ENCODE measurements around the gene GRIA1. TPM values are rescaled to one million over a fixed set of nuclear protein-coding genes. Genes with fewer than 3 reads are reported as not detected.

Gene GRIA1
- total and polyA plus RNA-seq, 2 of the 13 experiments (the other 11 are each of a cell fraction or from before 2014, with no cell fraction given) = not detected

GRCh38 chr5:153671653-153672346 is 181.3 kb downstream of the GRIA1 start:
- no peaks in the 10 kb centered on the region for H4K20me1 ChIP-seq (ENCODE audit: insufficient read depth, low read length)
- in situ Hi-C loops (cut with HindIII; ENCODE audit: extremely low pct_ligation_motif_present, low pct_unique_long_range_greater_than_20kb) = no loop called here
- H3K4me1 ChIP-seq (ENCODE audit: insufficient read depth, low read length) = no peaks in the 10 kb centered on the region
- H3K4me2 ChIP-seq (ENCODE audit: low read depth, low read length) = no peak overlapping the region
- no peak overlapping the region for H3K27ac ChIP-seq (ENCODE audit: extremely low read length, insufficient read depth, low read length)
- H3K27me3 ChIP-seq (ENCODE audit: control insufficient read depth in 1 of 2, insufficient read depth in 2 of 2, low read length in 2 of 2) = no peaks in the 10 kb centered on the region
- ChIA-PET CTCF (ENCODE audit: low intra/inter-chr PET ratio, low total read pairs) (no interaction called here), POLR2A (no interaction called here)
- WGBS (ENCODE audit: low lambda C conversion rate) = 63% methylated on average over 2 of the region's 2 CpGs
- H3K79me2 ChIP-seq (ENCODE audit: insufficient read depth, low read length) = no peaks in the 10 kb centered on the region
- TF ChIP-seq, protein P1, sequence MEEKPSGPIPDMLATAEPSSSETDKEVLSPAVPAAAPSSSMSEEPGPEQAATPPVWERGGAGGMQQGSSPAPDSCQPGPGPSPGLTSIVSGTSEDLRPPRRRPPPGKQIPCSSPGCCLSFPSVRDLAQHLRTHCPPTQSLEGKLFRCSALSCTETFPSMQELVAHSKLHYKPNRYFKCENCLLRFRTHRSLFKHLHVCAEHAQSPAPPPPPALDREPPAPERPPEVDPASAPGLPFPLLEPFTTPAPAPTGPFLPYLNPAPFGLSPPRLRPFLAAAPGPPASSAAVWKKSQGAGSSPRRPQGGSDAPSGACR (CRISPR knock-in tag; IDR thresholded peaks at IDR 0.05) = no peak
- TF ChIP-seq POGZ (CRISPR knock-in tag; IDR thresholded peaks at IDR 0.05) (no peak), LCORL (IDR thresholded peaks at IDR 0.05) (no peak), LCORL (CRISPR knock-in tag; IDR thresholded peaks at IDR 0.05) (no peak), ZNF556 (CRISPR knock-in tag; IDR thresholded peaks at IDR 0.05; ENCODE audit: borderline replicate concordance) (no peak), ZNF7 (CRISPR knock-in tag; IDR thresholded peaks at IDR 0.05) (no peak)
- TF ChIP-seq, protein P2, sequence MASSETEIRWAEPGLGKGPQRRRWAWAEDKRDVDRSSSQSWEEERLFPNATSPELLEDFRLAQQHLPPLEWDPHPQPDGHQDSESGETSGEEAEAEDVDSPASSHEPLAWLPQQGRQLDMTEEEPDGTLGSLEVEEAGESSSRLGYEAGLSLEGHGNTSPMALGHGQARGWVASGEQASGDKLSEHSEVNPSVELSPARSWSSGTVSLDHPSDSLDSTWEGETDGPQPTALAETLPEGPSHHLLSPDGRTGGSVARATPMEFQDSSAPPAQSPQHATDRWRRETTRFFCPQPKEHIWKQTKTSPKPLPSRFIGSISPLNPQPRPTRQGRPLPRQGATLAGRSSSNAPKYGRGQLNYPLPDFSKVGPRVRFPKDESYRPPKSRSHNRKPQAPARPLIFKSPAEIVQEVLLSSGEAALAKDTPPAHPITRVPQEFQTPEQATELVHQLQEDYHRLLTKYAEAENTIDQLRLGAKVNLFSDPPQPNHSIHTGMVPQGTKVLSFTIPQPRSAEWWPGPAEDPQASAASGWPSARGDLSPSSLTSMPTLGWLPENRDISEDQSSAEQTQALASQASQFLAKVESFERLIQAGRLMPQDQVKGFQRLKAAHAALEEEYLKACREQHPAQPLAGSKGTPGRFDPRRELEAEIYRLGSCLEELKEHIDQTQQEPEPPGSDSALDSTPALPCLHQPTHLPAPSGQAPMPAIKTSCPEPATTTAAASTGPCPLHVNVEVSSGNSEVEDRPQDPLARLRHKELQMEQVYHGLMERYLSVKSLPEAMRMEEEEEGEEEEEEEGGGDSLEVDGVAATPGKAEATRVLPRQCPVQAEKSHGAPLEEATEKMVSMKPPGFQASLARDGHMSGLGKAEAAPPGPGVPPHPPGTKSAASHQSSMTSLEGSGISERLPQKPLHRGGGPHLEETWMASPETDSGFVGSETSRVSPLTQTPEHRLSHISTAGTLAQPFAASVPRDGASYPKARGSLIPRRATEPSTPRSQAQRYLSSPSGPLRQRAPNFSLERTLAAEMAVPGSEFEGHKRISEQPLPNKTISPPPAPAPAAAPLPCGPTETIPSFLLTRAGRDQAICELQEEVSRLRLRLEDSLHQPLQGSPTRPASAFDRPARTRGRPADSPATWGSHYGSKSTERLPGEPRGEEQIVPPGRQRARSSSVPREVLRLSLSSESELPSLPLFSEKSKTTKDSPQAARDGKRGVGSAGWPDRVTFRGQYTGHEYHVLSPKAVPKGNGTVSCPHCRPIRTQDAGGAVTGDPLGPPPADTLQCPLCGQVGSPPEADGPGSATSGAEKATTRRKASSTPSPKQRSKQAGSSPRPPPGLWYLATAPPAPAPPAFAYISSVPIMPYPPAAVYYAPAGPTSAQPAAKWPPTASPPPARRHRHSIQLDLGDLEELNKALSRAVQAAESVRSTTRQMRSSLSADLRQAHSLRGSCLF (CRISPR knock-in tag; IDR thresholded peaks at IDR 0.05; ENCODE audit: borderline replicate concordance) = no peak
- DNase-seq (ENCODE audit: low spot score) (no peak), ATAC-seq (no peak), FAIRE-seq (no peak)
- H3K9ac ChIP-seq (ENCODE audit: insufficient read depth, low read depth, low read length) = no peak overlapping the region
- BruUV-seq (replicated peaks) = no TSS peak
- H2AFZ ChIP-seq (ENCODE audit: low read length) = no peak overlapping the region
- no peak overlapping the region for H3K4me3 ChIP-seq (replicated peaks in 1 of 3; ENCODE audit: insufficient read depth in 1 of 3, low read depth in 2 of 3, low read length in 3 of 3)
- intact Hi-C loops (cut with micrococcal nuclease; ENCODE audit: unreplicated experiment) = no loop called here
- no peaks in the 10 kb centered on the region for H3K36me3 ChIP-seq (replicated peaks in 1 of 2; ENCODE audit: control insufficient read depth in 1 of 2, insufficient read depth in 2 of 2, low read length in 2 of 2)
- H3K9me3 ChIP-seq (ENCODE audit: low read length) = no peaks in the 10 kb centered on the region
